Measurements from ENCODE around the gene VWA8.

Gene VWA8

GRCh38 chr13:41610404-41610803 is 350.5 kb downstream of the VWA8 start:
- no peak for DNase-seq

GRCh38 chr13:41609828-41610227 is 351.1 kb downstream of the VWA8 start:
- no peak for DNase-seq

GRCh38 chr13:41608839-41609177 is 352.1 kb downstream of the VWA8 start:
- no peak for DNase-seq

- DNase-seq: no peak
Measured at GRCh38 chr13:41608111-41608838, 352.6 kb downstream of the VWA8 start.

DNA sequence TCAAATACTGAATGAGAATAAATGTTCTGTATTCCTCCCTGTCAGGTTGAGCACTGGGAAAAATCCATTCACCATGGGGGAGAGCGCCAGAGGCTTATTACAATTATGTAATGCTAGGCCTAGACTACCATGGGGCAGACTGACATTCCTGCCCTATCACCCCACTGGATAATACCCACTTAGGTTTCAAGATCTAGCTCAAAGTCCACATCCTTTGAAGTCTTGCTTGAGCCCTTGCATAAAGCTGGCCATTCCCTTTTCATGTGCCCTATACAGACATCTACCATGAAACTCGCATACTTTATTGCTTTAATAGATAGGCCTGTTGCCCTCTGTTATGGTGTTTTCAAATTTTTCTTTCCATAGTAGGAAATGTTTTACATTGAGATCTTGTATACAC is 354.3 kb downstream of the VWA8 start:
- DNase-seq: no peak

GRCh38 chr13:41605319-41606285 is 355.3 kb downstream of the VWA8 start:
- DNase-seq: no peak

DNA sequence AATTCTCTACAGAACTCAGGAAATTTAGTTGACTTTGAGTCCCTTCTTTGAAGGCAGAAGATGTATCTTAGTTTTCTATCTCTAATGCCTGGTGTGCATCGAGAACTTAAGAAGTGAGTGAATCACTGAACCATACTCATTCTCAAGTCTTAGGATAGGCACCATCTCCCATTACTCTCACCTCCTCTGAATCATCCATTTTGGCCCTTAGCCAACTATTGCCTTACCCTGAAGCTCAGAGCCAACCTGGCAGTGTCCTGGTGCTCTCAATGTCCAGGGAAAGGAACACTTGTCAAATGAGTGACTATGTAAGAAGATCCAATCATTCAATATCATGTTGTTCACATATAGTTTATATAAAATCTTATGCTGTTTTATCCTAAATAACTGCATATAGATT is 357.0 kb downstream of the VWA8 start:
- DNase-seq: no peak

GRCh38 chr13:41601718-41602445 is 359.0 kb downstream of the VWA8 start:
- no peak for DNase-seq

GRCh38 chr13:41599619-41600018 is 361.3 kb downstream of the VWA8 start:
- no peak for DNase-seq

DNA sequence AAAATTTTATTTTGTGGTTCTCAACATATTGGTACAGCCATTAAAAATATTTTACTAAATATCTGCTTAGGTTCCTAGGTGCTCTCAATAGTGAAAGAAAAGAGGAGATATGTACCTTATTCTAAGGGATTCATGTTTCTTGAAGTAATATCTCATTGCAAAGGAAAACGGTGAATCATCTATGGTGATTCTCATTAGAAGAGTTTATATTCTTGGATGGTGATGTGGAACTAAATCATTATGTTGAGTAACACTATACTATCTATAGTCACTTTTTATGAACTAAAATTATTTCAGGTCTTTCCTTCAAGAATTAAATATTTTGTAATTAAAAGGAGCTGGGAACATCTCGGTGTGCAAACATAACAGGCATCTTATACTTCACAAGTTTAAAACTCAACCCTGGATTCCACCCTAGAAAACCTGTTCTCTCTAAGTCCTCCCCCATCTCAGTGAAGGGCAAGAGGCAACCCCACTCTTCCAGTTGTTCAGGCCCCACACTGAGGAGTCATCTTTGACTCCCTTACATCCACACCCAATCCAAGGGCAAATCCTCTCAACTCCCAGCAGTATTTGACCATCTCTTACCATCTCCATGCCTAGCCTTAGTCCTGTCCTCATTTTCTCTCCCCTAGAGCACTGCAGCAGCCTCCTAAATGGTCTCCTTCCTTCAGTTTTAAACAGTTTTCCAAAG is 363.4 kb downstream of the VWA8 start:
- DNase-seq: no peak

- no peak for DNase-seq
Measured at GRCh38 chr13:41596190-41596589, 364.7 kb downstream of the VWA8 start.

DNA sequence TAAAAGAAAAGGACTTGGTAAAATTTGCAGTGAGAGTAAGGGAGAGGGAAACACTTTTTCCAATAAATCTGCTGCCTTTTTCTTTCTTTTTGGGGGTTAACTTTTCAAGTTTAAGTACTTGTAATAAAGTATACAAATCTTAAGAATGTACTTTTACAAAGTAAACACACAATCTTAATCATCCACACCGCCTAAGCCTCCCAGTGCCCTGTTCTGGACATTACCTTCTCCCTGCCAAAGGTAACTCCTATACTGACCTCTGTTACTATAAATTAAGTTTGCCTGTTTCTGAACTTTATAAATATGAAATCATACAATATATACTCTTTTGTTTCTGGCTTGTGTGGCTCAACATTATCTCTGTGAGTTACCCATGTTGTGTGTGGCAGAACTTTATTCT is 365.6 kb downstream of the VWA8 start:
- no peak for DNase-seq

GRCh38 chr13:41590643-41591042 is 370.3 kb downstream of the VWA8 start:
- no peak for DNase-seq

- DNase-seq: no peak
Measured at GRCh38 chr13:41590122-41590521, 370.8 kb downstream of the VWA8 start.

DNA sequence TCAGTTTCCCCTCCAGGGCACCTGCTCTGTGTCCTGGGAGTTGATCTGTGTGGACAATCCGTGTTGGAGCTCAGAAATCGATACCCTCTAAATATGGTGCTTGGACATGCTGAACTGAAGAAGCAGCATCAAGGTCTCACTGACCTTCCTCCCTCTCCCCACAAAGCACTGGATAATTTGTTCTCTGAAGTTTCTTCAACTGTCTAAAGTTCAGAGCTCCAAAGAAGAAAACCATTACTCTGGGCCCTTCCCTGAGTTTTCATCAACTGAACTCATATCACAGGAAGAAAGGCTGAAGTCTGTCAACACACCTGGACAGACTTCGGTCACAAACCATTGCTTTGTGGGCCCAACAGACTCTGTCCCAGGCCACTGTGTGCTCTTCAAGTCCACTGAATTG is 371.5 kb downstream of the VWA8 start:
- no peak for DNase-seq

DNA sequence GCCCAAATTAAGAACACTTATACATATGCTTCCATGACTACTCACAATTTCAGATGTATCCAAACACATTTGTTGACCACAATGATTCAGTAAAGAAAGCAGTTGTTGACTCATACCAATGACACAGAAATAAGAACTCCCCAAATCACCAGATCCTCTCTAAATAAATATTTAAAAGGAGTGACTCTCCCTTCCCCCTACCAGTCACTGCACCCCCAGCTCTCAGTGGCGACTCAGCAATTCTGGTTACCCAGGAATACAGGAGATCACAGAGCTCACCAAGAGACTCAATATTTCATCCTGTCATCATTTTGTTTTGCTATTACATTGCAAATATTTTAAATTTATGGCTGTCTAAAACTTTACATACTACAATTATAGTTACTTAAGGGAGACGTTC is 372.0 kb downstream of the VWA8 start:
- DNase-seq: no peak

- no peak for DNase-seq
Measured at GRCh38 chr13:41588448-41588847, 372.5 kb downstream of the VWA8 start.

DNA sequence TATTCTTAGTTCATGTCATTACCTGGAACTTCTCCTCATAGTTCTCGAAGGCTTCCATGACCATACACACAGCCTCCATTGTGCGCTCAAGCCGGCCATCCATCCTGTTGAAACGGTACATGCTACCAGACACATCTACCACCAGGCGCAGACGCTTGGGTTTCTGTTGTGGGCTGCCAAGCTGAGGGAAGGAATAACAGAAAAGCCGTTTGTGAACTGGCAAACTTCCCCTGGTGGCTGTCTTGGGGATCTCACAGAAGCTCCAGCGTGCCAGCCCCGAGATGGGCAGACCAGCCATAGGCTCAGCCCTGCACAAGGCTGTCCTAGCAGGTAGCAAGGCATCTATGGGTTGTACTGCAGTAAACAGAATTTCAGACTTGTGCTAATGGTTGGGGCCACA is 373.4 kb downstream of the VWA8 start:
- DNase-seq: no peak

- no peak for DNase-seq
Measured at GRCh38 chr13:41586216-41586615, 374.7 kb downstream of the VWA8 start.

DNA sequence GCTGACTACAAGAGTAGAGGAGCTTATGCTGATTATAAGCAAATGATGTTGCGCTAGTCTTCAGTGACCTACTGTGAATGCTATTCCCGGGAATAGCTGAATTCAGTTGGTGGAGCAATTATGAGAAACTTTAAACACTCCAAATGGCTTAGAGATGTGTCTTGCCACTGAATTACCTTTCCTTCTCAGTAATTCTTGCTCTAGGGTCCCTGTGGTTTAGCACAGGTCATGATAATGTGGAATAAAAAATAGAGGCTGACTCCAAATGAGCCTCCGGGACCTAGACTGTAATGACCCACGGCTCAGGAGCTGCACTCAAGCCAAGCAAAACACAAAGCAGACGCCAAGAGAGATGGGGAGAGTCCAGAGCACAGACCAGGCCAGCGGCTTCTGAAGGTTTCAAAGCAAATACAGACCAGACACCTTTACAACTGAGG is 378.9 kb downstream of the VWA8 start:
- DNase-seq: no peak

GRCh38 chr13:41580345-41580744 is 380.6 kb downstream of the VWA8 start:
- no peak for DNase-seq

DNA sequence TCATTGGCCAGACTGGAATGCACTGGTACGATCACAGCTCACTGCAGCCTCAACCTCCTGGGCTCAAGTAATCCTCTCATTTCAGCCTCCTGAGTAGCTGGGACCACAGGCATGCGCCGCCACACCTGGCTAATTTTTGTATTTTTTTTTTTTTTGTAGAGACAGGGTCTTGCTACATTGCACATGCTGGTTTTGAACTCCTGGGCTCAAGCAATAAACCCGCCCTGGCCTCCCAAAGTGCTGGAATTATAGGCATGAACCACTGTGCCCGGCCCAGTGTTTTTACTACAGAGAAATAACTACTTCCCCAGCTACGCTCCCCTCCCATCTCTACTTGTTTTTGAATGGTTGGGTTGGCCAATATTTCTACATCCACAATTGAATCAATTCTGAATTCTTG is 381.0 kb downstream of the VWA8 start:
- no peak for DNase-seq

DNA sequence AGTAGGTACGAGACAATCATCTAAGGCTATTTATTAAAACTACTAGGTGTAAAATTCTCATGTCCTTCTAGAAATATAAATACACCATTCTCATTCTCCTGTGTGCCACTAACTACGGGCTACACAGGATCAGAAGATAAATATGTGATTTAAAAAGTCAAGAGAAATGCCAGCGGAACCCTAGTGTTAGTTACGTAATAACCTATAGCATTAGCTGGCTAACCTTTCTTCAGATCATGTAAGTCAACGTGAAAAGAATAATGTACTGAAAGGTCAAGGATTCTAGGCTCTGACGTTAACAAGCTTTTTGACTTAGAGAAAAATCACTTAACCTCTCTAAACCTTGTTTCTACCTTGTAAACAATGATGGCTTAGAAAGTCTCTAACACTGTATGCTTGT is 381.7 kb downstream of the VWA8 start:
- DNase-seq: no peak
